ENCODE results near the gene CPNE9. TPM values are rescaled to one million over a fixed set of nuclear protein-coding genes. Genes with fewer than 3 reads are reported as not detected.

The CPNE9 gene
- total and polyA plus RNA-seq, 2 experiments from 2014 or later: 7.0 to 8.8 TPM

DNA sequence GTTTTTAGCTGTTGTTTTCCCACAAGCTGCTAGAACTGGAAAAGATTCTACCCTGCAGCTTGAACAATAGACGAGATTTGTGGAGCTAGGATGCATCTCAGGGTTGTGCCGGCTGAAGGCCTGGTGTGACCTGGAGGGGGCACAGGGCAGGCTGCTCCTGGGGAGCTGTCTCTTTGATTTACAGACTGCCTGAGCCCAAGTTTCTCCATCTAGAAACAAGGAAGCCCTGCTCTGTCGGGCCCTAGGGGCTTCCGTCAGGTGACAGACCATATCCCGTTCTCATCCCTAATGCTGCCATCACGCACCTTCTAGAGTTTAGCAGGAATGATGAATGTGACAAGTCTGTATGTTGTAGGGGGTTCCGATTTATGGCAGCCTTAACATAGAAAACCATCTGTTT is 7.9 kb upstream of the CPNE9 start:
- Mint-ChIP-seq H3K4me1 (no peaks in the 10 kb centered on the region), H3K27ac (no peak overlapping the region), H3K4me3 (no peak overlapping the region), H3K27me3 (ENCODE audit: insufficient read depth, low read depth, poor library complexity) (peaks cover 2% of the 10 kb centered on the region), H3K9me3 (no peaks in the 10 kb centered on the region), H3K36me3 (ENCODE audit: low read depth) (peaks cover 7% of the 10 kb centered on the region; the same call in 2 of the 3 replicates)
- Histone ChIP-seq H3K4me3 (no peak overlapping the region), H3K36me3 (ENCODE audit: insufficient read depth) (no peaks in the 10 kb centered on the region), H3K4me1 (ENCODE audit: insufficient read depth) (no peaks in the 10 kb centered on the region), H3K27ac (ENCODE audit: low read depth) (no peak overlapping the region), H4K20me1 (replicated peaks; ENCODE audit: insufficient read depth) (no peaks in the 10 kb centered on the region; the same call in 1 of the 2 replicates), H2AFZ (no peak overlapping the region), H3F3A (replicated peaks; ENCODE audit: low read depth) (no peaks in the 10 kb centered on the region), H3K27me3 (ENCODE audit: insufficient read depth) (no peaks in the 10 kb centered on the region), H3K4me2 (no peak overlapping the region), H3K79me2 (replicated peaks; ENCODE audit: insufficient read depth) (no peaks in the 10 kb centered on the region), H3K9me2 (ENCODE audit: insufficient read depth) (no peaks in the 10 kb centered on the region)
- ATAC-seq (no peak), DNase-seq (ENCODE audit: low spot score) (no peak)
- TF ChIP-seq EZH2phosphoT487 (IDR thresholded peaks at IDR 0.05; ENCODE audit: unreplicated experiment): no peak
- TF ChIP-seq, protein P1, sequence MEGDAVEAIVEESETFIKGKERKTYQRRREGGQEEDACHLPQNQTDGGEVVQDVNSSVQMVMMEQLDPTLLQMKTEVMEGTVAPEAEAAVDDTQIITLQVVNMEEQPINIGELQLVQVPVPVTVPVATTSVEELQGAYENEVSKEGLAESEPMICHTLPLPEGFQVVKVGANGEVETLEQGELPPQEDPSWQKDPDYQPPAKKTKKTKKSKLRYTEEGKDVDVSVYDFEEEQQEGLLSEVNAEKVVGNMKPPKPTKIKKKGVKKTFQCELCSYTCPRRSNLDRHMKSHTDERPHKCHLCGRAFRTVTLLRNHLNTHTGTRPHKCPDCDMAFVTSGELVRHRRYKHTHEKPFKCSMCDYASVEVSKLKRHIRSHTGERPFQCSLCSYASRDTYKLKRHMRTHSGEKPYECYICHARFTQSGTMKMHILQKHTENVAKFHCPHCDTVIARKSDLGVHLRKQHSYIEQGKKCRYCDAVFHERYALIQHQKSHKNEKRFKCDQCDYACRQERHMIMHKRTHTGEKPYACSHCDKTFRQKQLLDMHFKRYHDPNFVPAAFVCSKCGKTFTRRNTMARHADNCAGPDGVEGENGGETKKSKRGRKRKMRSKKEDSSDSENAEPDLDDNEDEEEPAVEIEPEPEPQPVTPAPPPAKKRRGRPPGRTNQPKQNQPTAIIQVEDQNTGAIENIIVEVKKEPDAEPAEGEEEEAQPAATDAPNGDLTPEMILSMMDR (conservative IDR thresholded peaks at IDR 0.05; ENCODE audit: low read depth in 2 of 2): no peak
- no peak for TF ChIP-seq POLR2AphosphoS5 (IDR thresholded peaks at IDR 0.05; ENCODE audit: low read depth)
- no peak for TF ChIP-seq JUNB (IDR thresholded peaks at IDR 0.05; ENCODE audit: unreplicated experiment)
- TF ChIP-seq, protein P2, sequence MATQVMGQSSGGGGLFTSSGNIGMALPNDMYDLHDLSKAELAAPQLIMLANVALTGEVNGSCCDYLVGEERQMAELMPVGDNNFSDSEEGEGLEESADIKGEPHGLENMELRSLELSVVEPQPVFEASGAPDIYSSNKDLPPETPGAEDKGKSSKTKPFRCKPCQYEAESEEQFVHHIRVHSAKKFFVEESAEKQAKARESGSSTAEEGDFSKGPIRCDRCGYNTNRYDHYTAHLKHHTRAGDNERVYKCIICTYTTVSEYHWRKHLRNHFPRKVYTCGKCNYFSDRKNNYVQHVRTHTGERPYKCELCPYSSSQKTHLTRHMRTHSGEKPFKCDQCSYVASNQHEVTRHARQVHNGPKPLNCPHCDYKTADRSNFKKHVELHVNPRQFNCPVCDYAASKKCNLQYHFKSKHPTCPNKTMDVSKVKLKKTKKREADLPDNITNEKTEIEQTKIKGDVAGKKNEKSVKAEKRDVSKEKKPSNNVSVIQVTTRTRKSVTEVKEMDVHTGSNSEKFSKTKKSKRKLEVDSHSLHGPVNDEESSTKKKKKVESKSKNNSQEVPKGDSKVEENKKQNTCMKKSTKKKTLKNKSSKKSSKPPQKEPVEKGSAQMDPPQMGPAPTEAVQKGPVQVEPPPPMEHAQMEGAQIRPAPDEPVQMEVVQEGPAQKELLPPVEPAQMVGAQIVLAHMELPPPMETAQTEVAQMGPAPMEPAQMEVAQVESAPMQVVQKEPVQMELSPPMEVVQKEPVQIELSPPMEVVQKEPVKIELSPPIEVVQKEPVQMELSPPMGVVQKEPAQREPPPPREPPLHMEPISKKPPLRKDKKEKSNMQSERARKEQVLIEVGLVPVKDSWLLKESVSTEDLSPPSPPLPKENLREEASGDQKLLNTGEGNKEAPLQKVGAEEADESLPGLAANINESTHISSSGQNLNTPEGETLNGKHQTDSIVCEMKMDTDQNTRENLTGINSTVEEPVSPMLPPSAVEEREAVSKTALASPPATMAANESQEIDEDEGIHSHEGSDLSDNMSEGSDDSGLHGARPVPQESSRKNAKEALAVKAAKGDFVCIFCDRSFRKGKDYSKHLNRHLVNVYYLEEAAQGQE (IDR thresholded peaks at IDR 0.05; ENCODE audit: unreplicated experiment): no peak
- no peak for TF ChIP-seq STAT1 (IDR thresholded peaks at IDR 0.05; ENCODE audit: unreplicated experiment)
- no peak for TF ChIP-seq EZH2 (IDR thresholded peaks at IDR 0.05; ENCODE audit: low read depth, unreplicated experiment)
- TF ChIP-seq, protein P3, sequence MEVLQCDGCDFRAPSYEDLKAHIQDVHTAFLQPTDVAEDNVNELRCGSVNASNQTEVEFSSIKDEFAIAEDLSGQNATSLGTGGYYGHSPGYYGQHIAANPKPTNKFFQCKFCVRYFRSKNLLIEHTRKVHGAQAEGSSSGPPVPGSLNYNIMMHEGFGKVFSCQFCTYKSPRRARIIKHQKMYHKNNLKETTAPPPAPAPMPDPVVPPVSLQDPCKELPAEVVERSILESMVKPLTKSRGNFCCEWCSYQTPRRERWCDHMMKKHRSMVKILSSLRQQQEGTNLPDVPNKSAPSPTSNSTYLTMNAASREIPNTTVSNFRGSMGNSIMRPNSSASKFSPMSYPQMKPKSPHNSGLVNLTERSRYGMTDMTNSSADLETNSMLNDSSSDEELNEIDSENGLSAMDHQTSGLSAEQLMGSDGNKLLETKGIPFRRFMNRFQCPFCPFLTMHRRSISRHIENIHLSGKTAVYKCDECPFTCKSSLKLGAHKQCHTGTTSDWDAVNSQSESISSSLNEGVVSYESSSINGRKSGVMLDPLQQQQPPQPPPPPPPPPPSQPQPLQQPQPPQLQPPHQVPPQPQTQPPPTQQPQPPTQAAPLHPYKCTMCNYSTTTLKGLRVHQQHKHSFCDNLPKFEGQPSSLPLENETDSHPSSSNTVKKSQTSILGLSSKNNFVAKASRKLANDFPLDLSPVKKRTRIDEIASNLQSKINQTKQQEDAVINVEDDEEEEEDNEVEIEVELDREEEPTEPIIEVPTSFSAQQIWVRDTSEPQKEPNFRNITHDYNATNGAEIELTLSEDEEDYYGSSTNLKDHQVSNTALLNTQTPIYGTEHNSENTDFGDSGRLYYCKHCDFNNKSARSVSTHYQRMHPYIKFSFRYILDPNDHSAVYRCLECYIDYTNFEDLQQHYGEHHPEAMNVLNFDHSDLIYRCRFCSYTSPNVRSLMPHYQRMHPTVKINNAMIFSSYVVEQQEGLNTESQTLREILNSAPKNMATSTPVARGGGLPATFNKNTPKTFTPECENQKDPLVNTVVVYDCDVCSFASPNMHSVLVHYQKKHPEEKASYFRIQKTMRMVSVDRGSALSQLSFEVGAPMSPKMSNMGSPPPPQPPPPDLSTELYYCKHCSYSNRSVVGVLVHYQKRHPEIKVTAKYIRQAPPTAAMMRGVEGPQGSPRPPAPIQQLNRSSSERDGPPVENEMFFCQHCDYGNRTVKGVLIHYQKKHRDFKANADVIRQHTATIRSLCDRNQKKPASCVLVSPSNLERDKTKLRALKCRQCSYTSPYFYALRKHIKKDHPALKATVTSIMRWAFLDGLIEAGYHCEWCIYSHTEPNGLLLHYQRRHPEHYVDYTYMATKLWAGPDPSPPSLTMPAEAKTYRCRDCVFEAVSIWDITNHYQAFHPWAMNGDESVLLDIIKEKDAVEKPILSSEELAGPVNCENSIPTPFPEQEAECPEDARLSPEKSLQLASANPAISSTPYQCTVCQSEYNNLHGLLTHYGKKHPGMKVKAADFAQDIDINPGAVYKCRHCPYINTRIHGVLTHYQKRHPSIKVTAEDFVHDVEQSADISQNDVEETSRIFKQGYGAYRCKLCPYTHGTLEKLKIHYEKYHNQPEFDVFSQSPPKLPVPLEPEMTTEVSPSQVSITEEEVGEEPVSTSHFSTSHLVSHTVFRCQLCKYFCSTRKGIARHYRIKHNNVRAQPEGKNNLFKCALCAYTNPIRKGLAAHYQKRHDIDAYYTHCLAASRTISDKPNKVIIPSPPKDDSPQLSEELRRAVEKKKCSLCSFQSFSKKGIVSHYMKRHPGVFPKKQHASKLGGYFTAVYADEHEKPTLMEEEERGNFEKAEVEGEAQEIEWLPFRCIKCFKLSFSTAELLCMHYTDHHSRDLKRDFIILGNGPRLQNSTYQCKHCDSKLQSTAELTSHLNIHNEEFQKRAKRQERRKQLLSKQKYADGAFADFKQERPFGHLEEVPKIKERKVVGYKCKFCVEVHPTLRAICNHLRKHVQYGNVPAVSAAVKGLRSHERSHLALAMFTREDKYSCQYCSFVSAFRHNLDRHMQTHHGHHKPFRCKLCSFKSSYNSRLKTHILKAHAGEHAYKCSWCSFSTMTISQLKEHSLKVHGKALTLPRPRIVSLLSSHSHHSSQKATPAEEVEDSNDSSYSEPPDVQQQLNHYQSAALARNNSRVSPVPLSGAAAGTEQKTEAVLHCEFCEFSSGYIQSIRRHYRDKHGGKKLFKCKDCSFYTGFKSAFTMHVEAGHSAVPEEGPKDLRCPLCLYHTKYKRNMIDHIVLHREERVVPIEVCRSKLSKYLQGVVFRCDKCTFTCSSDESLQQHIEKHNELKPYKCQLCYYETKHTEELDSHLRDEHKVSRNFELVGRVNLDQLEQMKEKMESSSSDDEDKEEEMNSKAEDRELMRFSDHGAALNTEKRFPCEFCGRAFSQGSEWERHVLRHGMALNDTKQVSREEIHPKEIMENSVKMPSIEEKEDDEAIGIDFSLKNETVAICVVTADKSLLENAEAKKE (CRISPR knock-in tag; IDR thresholded peaks at IDR 0.05): no peak
